Endothelial cell of umbilical vein (primary cell): ENCODE results near the gene MEF2A. TPM values are rescaled to one million over a fixed set of nuclear protein-coding genes. Genes with fewer than 3 reads are reported as not detected.

ENCODE experiments used
- BruUV-seq: library from RNA; stranded (reverse); fragments of 400-500 nt; replicated peaks from 2 replicates; lab custom pipeline; 2021; lab: Mats Ljungman, UMichigan
- CTCF ChIA-PET: fragments of 300-600, 350-600 bp; sonication (Branson Sonifier 250); formaldehyde crosslinking; loops from one replicate; lab custom pipeline; 2021; ENCODE audit warnings: antibody characterized with exemption, inconsistent platforms; lab: Charles Lee
- POLR2A ChIA-PET: fragments of 300-600, 350-600 bp; sonication (Branson Sonifier 250); formaldehyde crosslinking; loops from one replicate; lab custom pipeline; 2021; ENCODE audit warnings: antibody characterized with exemption, inconsistent platforms; lab: Charles Lee
- DNase-seq: peaks from one replicate; pipeline ENCODE4 v3.0.0-alpha.2; 2011; ENCODE audit warnings: low read depth, low spot score
- FAIRE-seq: peaks from 2 replicates; lab custom pipeline; 2011; peaks lifted over from hg19 to GRCh38; lab: Jason Lieb, UNC
- H2AFZ ChIP-seq: 2 replicates; pipeline ENCODE4 v1.6.0; 2012; ENCODE audit warnings: low read depth, low read length, control low read depth, inconsistent platforms
- H3K27ac ChIP-seq: 2 replicates; pipeline ENCODE4 v1.5.1; 2011; ENCODE audit warnings: low read depth, mild to moderate bottlenecking, control low read depth, low read length, moderate library complexity; ENCODE audit not compliant: insufficient read depth
- H3K27me3 ChIP-seq, 2 experiments: 2 replicates each; pipeline versions ENCODE4 v1.6.0 to v1.6.1; 2011; ENCODE audit warnings: low read length in 2 of 2, mixed read lengths in 1 of 2; ENCODE audit not compliant: control insufficient read depth in 2 of 2, insufficient read depth in 2 of 2
- H3K36me3 ChIP-seq, 2 experiments: 2 replicates in 1 of 2; 3 replicates in 1 of 2; pipeline ENCODE4 v1.5.1; 2011; ENCODE audit warnings: low read length in 2 of 2, mild to moderate bottlenecking in 1 of 2, moderate library complexity in 1 of 2; ENCODE audit not compliant: control insufficient read depth in 2 of 2, insufficient read depth in 2 of 2; ENCODE audit errors: extremely low read depth in 1 of 2
- H3K4me1 ChIP-seq: 3 replicates; pipeline ENCODE4 v1.5.1; 2011; ENCODE audit warnings: mild to moderate bottlenecking, low read length; ENCODE audit not compliant: control insufficient read depth, insufficient read depth; ENCODE audit errors: extremely low read depth
- H3K4me2 ChIP-seq: 2 replicates; pipeline ENCODE4 v1.6.1; 2011; ENCODE audit warnings: low read length, control low read depth, mixed read lengths; ENCODE audit not compliant: insufficient read depth
- H3K4me3 ChIP-seq, 3 experiments: fragments of 200-600 bp in 1 of 3; sonication (generic), shearing (Covaris generic) in 1 of 3; replicated peaks in 1 of 3; 2 replicates each; pipeline ENCODE4 v1.5.1; 2011 to 2016; ENCODE audit warnings: control low read depth in 3 of 3, low read length in 3 of 3, mild to moderate bottlenecking in 2 of 3, inconsistent platforms in 1 of 3, low read depth in 1 of 3, moderate library complexity in 1 of 3; ENCODE audit not compliant: insufficient read depth in 1 of 3
- H3K79me2 ChIP-seq: 2 replicates; pipeline ENCODE4 v1.6.0; 2012; ENCODE audit warnings: low read length, inconsistent platforms; ENCODE audit not compliant: control insufficient read depth, insufficient read depth
- H3K9ac ChIP-seq: replicated peaks from 2 replicates; pipeline ENCODE3; 2011; ENCODE audit warnings: low read length, control low read depth; ENCODE audit not compliant: insufficient read depth; ENCODE audit errors: extremely low read depth
- H3K9me1 ChIP-seq: replicated peaks from 3 replicates; pipeline ENCODE4 v1.6.0; 2011; ENCODE audit warnings: mild to moderate bottlenecking, low read length; ENCODE audit not compliant: control insufficient read depth, insufficient read depth; ENCODE audit errors: extremely low read depth
- H3K9me3 ChIP-seq: replicated peaks from 2 replicates; pipeline ENCODE4 v1.5.1; 2012; ENCODE audit warnings: low read length, inconsistent platforms; ENCODE audit not compliant: control insufficient read depth, insufficient read depth
- H4K20me1 ChIP-seq: replicated peaks from 2 replicates; pipeline ENCODE3; 2011; ENCODE audit warnings: mild to moderate bottlenecking, low read length; ENCODE audit not compliant: control insufficient read depth, insufficient read depth; ENCODE audit errors: extremely low read depth
- JUN ChIP-seq: IDR thresholded peaks from 2 replicates; pipeline ENCODE4 v1.6.1; 2011; ENCODE audit warnings: borderline replicate concordance, low read depth; ENCODE audit not compliant: insufficient read length, insufficient read depth
- MYC ChIP-seq: IDR thresholded peaks from one replicate; pipeline ENCODE4 v1.6.1; 2011; ENCODE audit warnings: mild to moderate bottlenecking, low read depth, low read length
- POLR2A ChIP-seq: IDR thresholded peaks from 2 replicates; pipeline ENCODE4 v1.6.1; 2012; ENCODE audit warnings: low read depth, mild to moderate bottlenecking, control low read depth, low read length
- dilution Hi-C: fragments of 300-500 bp; cut with MboI; formaldehyde crosslinking; loops from one replicate; pipeline ENCODE4 v1.15.0; 2019; ENCODE audit warnings: low sequenced_read_pairs; ENCODE audit not compliant: extremely low pct_ligation_motif_present
- intact Hi-C: fragments of 100-400 bp; cut with micrococcal nuclease; formaldehyde crosslinking; loops from one replicate; pipeline ENCODE4 v1.10.0; 2022
- polyA plus RNA-seq, 4 experiments: library from polyadenylated mRNA; depleted of rRNA in 3 of 4; stranded (reverse) in 3 of 4; unstranded in 1 of 4; fragments of >200 nt; gene quantifications; 2 replicates each; pipeline versions ENCODE4 v1.2.1 to v1.2.3, GENCODE V29; 2011 to 2012; ENCODE audit warnings: missing spikeins in 1 of 4
- total RNA-seq: library from RNA; stranded (reverse); gene quantifications from 2 replicates; pipeline ENCODE4 v1.2.3, GENCODE V29; 2021
- TF ChIP-seq, protein P1 (sequence below): IDR thresholded peaks from 2 replicates; pipeline ENCODE4 v1.6.1; 2011; ENCODE audit not compliant: insufficient read depth, insufficient read length
- TF ChIP-seq, protein P2 (sequence below), 2 donors: IDR thresholded peaks; 1 replicate in 1 of 2; 2 replicates in 1 of 2; pipeline ENCODE4 v1.5.1; 2011; ENCODE audit warnings: low read length in 2 of 2, mild to moderate bottlenecking in 2 of 2, moderate library complexity in 2 of 2, control low read depth in 1 of 2, inconsistent platforms in 1 of 2, low read depth in 1 of 2; ENCODE audit not compliant: insufficient read depth in 1 of 2; ENCODE audit errors: extremely low read depth in 1 of 2

The MEF2A gene
- total and polyA plus RNA-seq, 2 donors (not counting 3 experiments of a cell fraction or from before 2014, with no cell fraction given) = 38.0 to 45.3 TPM

DNA sequence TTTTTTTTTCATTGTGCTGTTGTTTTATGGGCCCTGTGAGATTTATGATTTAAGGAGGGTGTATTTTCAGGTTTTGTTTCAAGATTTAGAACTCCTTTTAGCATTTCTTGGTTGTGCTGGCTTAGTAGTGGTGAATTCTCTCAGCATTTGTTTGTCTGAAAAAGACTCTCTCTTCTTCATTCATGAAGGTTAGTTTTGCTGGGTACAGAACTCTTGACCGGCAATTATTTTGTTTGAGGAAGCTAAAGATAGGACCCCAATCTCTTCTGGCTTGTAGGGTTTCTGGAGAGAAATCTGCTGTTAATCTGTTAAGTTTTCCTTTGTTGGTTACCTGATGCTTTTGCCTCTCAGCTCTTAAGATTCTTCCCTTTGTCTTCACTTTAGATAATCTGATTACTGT is 120.5 kb downstream of the MEF2A start:
- POLR2A ChIA-PET = no interaction called here
- peaks cover 0 to 5% of the 10 kb centered on the region in 2 experiments for H3K36me3 ChIP-seq
- intact Hi-C loops = no loop called here

More for the DNA sequence above, 120.5 kb downstream of the MEF2A start:
- no peak for DNase-seq
- H4K20me1 ChIP-seq = no peaks in the 10 kb centered on the region
- H3K4me3 ChIP-seq = no peak overlapping the region
- H3K79me2 ChIP-seq = peaks cover 5% of the 10 kb centered on the region
- H3K4me2 ChIP-seq = no peak overlapping the region
- H3K9ac ChIP-seq = no peak overlapping the region
- dilution Hi-C loops = no loop called here
- no TSS peak for BruUV-seq
- CTCF ChIA-PET = interaction anchor here (0.8 to 1.4 kb wide), 2 partner anchors 11 to 18 kb away, joined by 3 read pairs; no protein-coding TSS in a partner anchor
- TF ChIP-seq JUN = no peak
- TF ChIP-seq, protein P1, sequence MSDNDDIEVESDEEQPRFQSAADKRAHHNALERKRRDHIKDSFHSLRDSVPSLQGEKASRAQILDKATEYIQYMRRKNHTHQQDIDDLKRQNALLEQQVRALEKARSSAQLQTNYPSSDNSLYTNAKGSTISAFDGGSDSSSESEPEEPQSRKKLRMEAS = no peak
- TF ChIP-seq POLR2A = no peak
- TF ChIP-seq MYC = no peak
- TF ChIP-seq, protein P2, sequence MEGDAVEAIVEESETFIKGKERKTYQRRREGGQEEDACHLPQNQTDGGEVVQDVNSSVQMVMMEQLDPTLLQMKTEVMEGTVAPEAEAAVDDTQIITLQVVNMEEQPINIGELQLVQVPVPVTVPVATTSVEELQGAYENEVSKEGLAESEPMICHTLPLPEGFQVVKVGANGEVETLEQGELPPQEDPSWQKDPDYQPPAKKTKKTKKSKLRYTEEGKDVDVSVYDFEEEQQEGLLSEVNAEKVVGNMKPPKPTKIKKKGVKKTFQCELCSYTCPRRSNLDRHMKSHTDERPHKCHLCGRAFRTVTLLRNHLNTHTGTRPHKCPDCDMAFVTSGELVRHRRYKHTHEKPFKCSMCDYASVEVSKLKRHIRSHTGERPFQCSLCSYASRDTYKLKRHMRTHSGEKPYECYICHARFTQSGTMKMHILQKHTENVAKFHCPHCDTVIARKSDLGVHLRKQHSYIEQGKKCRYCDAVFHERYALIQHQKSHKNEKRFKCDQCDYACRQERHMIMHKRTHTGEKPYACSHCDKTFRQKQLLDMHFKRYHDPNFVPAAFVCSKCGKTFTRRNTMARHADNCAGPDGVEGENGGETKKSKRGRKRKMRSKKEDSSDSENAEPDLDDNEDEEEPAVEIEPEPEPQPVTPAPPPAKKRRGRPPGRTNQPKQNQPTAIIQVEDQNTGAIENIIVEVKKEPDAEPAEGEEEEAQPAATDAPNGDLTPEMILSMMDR (IDR thresholded peaks at IDR 0.05; ENCODE audit: extremely low read depth in 1 of 2, insufficient read depth in 1 of 2, low read depth in 1 of 2, low read length in 2 of 2) = no peak
- H3K9me1 ChIP-seq = no peaks in the 10 kb centered on the region
- no peaks in the 10 kb centered on the region for H3K9me3 ChIP-seq
- no peak for FAIRE-seq
- H3K4me1 ChIP-seq = peaks cover 23% of the 10 kb centered on the region
- no peaks in the 10 kb centered on the region for H3K27me3 ChIP-seq
- H3K27ac ChIP-seq = no peak overlapping the region
- no peak overlapping the region for H2AFZ ChIP-seq
